Camera-type eye (tissue), 1 donor: Measurements from ENCODE around the gene CHPF. TPM values are rescaled to one million over a fixed set of nuclear protein-coding genes. Genes with fewer than 3 reads are reported as not detected.

Experiments
- total RNA-seq: library from RNA; depleted of rRNA; stranded (reverse); fragments of >200 nt; gene quantifications from one replicate; pipeline ENCODE4 v1.2.3, GENCODE V29; 2014

Gene CHPF
- total RNA-seq: 165 TPM

GRCh38 chr2:219543596-219544358 lies at the start of gene CHPF, which contains the start of gene TMEM198:
TSS of gene CHPF (minus strand) at chr2:219543809. CDS start at chr2:219543538, 271 bp downstream.
TSS of gene TMEM198 (plus strand) at chr2:219544028. CDS start at chr2:219544728, 700 bp downstream.

GRCh38 chr2:219572237-219573001 lies 28.8 kb upstream of the CHPF start, which contains the start of gene INHA:
TSS of gene INHA (plus strand) at chr2:219572310. CDS start at chr2:219572375, 65 bp downstream.

GRCh38 chr2:219571311-219572236 lies 28.0 kb upstream of the CHPF start, which contains the start of gene OBSL1:
TSS of gene OBSL1 (minus strand) at chr2:219571539. CDS start at chr2:219571232, 307 bp downstream.

GRCh38 chr2:219514196-219514761 lies 29.3 kb downstream of the CHPF start, which contains the start of gene ASIC4:
TSS of gene ASIC4 (plus strand) at chr2:219514482. CDS start at chr2:219514725, 243 bp downstream.

GRCh38 chr2:219498280-219499057 lies 45.1 kb downstream of the CHPF start, which contains the start of gene GMPPA:
TSS of gene GMPPA (plus strand) at chr2:219498891. CDS start at chr2:219499976, 1,085 bp downstream.

Other genes with a start within 250 kb of the CHPF start
- 22.0 TPM for gene PTPRN, start 234.4 kb downstream of the CHPF start, total RNA-seq
- not detected for gene RESP18, start 211.1 kb downstream of the CHPF start, total RNA-seq
- gene DNPEP, start 155.9 kb downstream of the CHPF start, total RNA-seq: 32.5 TPM
- gene DES, start 125.4 kb downstream of the CHPF start, total RNA-seq: 249 TPM
- gene SPEG, start 109.0 kb downstream of the CHPF start, total RNA-seq: 17.4 TPM
- 25.4 TPM for gene GMPPA, start 44.9 kb downstream of the CHPF start, total RNA-seq
- gene ASIC4, start 29.3 kb downstream of the CHPF start, total RNA-seq: 28.8 TPM
- gene TMEM198, start 219 bp upstream of the CHPF start, total RNA-seq: 8.6 TPM
- gene OBSL1, start 27.7 kb upstream of the CHPF start, total RNA-seq: 149 TPM
- gene INHA, start 28.5 kb upstream of the CHPF start, total RNA-seq: 0.82 TPM
- gene STK11IP, start 54.0 kb upstream of the CHPF start, total RNA-seq: 29.1 TPM
- gene SLC4A3, start 83.8 kb upstream of the CHPF start, total RNA-seq: 9.8 TPM